ENCODE data around the gene BMPR1A.

DNA sequence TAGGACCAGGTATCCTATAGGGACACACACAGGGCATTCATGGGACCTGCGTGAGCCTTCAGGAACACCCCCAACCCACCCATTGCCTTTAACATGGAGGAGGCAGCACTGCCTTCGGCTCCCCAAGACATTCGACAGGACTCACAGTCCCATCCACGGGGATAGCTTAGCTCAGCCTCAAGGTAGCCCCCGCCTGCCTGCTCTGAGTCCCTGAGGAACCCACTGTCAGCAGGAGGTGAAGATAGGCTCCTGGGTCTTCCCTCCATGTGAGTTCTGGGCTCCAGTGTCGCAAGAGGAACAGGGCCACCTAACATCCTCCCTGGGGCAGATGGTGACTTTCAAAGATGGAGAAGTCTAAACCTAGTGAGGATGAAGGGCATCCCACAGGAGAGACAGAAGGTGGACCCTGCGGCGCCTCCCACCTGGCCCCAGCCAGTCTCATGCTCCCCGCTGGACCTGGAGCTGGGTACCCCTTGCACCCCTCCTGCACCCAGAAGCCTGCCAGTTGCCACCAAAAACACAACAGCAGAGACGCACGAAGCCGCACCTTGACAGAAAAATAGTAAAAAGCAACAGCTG, 207.0 kb downstream of the BMPR1A start:
- TF ChIP-seq CTCF (IDR thresholded peaks at IDR 0.05) = no peak
- TF ChIP-seq TCF7L2 (IDR thresholded peaks at IDR 0.05; ENCODE audit: low read depth, low read length) = no peak
- no peak for TF ChIP-seq POLR2AphosphoS5 (IDR thresholded peaks at IDR 0.05; ENCODE audit: low read depth, low read length)

Measured in Panc1 (cell line).